Smooth muscle cell of the brain vasculature (primary cell): ENCODE results near the gene CHAF1A.

ENCODE experiments used
- DNase-seq: peaks from one replicate; pipeline ENCODE4 v3.0.0-alpha.2; 2012; ENCODE audit warnings: low read depth, low spot score

The CHAF1A gene

GRCh38 chr19:4405977-4406376 lies 3.5 kb downstream of the CHAF1A start:
- DNase-seq, result no peak

GRCh38 chr19:4406626-4407025 lies 4.2 kb downstream of the CHAF1A start:
- no peak for DNase-seq

- DNase-seq, result no peak
These were observed 6.9 kb downstream of the CHAF1A start for GRCh38 chr19:4409123-4409933.

- DNase-seq, result no peak
These were observed 11.1 kb downstream of the CHAF1A start for GRCh38 chr19:4413588-4413987.

GRCh38 chr19:4414144-4414799 lies 11.8 kb downstream of the CHAF1A start:
- DNase-seq, result no peak

- no peak for DNase-seq
These were observed 12.4 kb downstream of the CHAF1A start for GRCh38 chr19:4414800-4415321.

- DNase-seq, result no peak
These were observed 12.9 kb downstream of the CHAF1A start for GRCh38 chr19:4415352-4415751.

GRCh38 chr19:4416268-4416667 lies 13.8 kb downstream of the CHAF1A start:
- DNase-seq, result no peak

GRCh38 chr19:4423416-4424126 lies 21.1 kb downstream of the CHAF1A start:
- no peak for DNase-seq

- DNase-seq, result no peak
These were observed 23.1 kb downstream of the CHAF1A start for GRCh38 chr19:4425537-4425936.

GRCh38 chr19:4428326-4428975 lies 26.0 kb downstream of the CHAF1A start:
- no peak for DNase-seq

- DNase-seq, result no peak
These were observed 26.8 kb downstream of the CHAF1A start for GRCh38 chr19:4429256-4429655.

GRCh38 chr19:4429771-4430171 lies 27.3 kb downstream of the CHAF1A start:
- no peak for DNase-seq

- no peak for DNase-seq
These were observed 28.3 kb downstream of the CHAF1A start for GRCh38 chr19:4430760-4431159.

- DNase-seq, result no peak
These were observed 28.9 kb downstream of the CHAF1A start for GRCh38 chr19:4431296-4431695.

GRCh38 chr19:4431808-4432674 lies 29.6 kb downstream of the CHAF1A start:
- no peak for DNase-seq

- DNase-seq, result no peak
These were observed 30.6 kb downstream of the CHAF1A start for GRCh38 chr19:4432918-4433506.

- no peak for DNase-seq
These were observed 32.0 kb downstream of the CHAF1A start for GRCh38 chr19:4434391-4434790.

GRCh38 chr19:4436231-4436630 lies 33.8 kb downstream of the CHAF1A start:
- no peak for DNase-seq

- no peak for DNase-seq
These were observed 34.7 kb downstream of the CHAF1A start for GRCh38 chr19:4437103-4437502.
